Keratinocyte (primary cell): ENCODE measurements around the gene SMIM10L2A.
"Not testable (repeated sequence)": the region's sequence is repeated elsewhere in the genome, so short reads cannot be mapped to it uniquely, and the experiment has no call there.

Experiments
- EZH2 ChIP-seq: IDR thresholded peaks from one replicate; pipeline ENCODE4 v1.6.1; 2012; ENCODE audit warnings: inconsistent platforms, mild to moderate bottlenecking, low read length, moderate library complexity
- TF ChIP-seq, protein P1 (sequence below), 3 experiments: IDR thresholded peaks in 1 of 3; conservative IDR thresholded peaks in 1 of 3; optimal IDR thresholded peaks in 1 of 3; 2 replicates in 2 of 3; 3 replicates in 1 of 3; pipeline versions ENCODE3 to v1.5.1; 2011; ENCODE audit warnings: low read length in 3 of 3, mild to moderate bottlenecking in 3 of 3, moderate library complexity in 2 of 3, control low read depth in 1 of 3, inconsistent platforms in 1 of 3; ENCODE audit not compliant: insufficient read depth in 2 of 3; ENCODE audit errors: extremely low read depth in 1 of 3

DNA sequence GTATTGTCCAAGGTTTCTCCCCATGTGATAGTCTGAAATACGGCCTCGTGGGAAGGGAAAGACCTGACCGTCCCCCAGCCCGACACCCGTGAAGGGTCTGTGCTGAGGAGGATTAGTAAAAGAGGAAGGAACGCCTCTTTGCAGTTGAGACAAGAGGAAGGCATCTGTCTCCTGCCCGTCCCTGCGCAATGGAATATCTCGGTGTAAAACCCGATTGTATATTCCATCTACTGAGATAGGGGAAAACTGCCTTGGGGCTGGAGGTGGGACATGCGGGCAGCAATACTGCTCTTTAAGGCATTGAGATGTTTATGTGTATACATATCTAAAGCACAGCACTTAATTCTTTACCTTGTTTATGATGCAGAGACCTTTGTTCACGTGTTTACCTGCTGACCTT, 15.3 kb upstream of the SMIM10L2A start:
- TF ChIP-seq, protein P1, sequence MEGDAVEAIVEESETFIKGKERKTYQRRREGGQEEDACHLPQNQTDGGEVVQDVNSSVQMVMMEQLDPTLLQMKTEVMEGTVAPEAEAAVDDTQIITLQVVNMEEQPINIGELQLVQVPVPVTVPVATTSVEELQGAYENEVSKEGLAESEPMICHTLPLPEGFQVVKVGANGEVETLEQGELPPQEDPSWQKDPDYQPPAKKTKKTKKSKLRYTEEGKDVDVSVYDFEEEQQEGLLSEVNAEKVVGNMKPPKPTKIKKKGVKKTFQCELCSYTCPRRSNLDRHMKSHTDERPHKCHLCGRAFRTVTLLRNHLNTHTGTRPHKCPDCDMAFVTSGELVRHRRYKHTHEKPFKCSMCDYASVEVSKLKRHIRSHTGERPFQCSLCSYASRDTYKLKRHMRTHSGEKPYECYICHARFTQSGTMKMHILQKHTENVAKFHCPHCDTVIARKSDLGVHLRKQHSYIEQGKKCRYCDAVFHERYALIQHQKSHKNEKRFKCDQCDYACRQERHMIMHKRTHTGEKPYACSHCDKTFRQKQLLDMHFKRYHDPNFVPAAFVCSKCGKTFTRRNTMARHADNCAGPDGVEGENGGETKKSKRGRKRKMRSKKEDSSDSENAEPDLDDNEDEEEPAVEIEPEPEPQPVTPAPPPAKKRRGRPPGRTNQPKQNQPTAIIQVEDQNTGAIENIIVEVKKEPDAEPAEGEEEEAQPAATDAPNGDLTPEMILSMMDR (optimal IDR thresholded peaks at IDR 0.05 in 1 of 3, IDR thresholded peaks at IDR 0.05 in 1 of 3, conservative IDR thresholded peaks at IDR 0.05 in 1 of 3; ENCODE audit: extremely low read depth in 1 of 3, insufficient read depth in 2 of 3, low read length in 3 of 3): not testable (repeated sequence)
- TF ChIP-seq EZH2: not testable (repeated sequence)
